GM12892 (cell line): ENCODE data around the gene TCEA2.

Source experiments
- DNase-seq: peaks from one replicate; pipeline ENCODE4 v3.0.0; 2011; ENCODE audit not compliant: insufficient read length
- FAIRE-seq: peaks from 2 replicates; lab custom pipeline; 2011; peaks lifted over from hg19 to GRCh38; lab: Jason Lieb, UNC
- POLR2A ChIP-seq: IDR thresholded peaks from 2 replicates; pipeline ENCODE4 v1.6.1; 2011; ENCODE audit warnings: low read depth, low read length, control low read depth
- POLR2AphosphoS5 ChIP-seq: IDR thresholded peaks from 2 replicates; pipeline ENCODE4 v1.6.1; 2011; ENCODE audit warnings: low read depth, low read length, control low read depth
- TAF1 ChIP-seq: IDR thresholded peaks from 2 replicates; pipeline ENCODE4 v1.6.1; 2011; ENCODE audit warnings: low read depth, mild to moderate bottlenecking, control low read depth, low read length, borderline replicate concordance

TCEA2 gene

GRCh38 chr20:64077876-64078551 lies 15.0 kb downstream of the TCEA2 start:
- FAIRE-seq, result peak; percentile 81
- no peak for DNase-seq
- TF ChIP-seq POLR2A (no peak), POLR2AphosphoS5 (no peak), TAF1 (no peak)

- no peak for DNase-seq
- TF ChIP-seq POLR2AphosphoS5 (no peak), TAF1 (no peak)
- peak; percentile 53 for FAIRE-seq
Measured at GRCh38 chr20:64078934-64079272, 15.9 kb downstream of the TCEA2 start.

GRCh38 chr20:64079273-64080012 lies 16.4 kb downstream of the TCEA2 start, which contains the start of gene RGS19:
Gene RGS19, minus strand, starts transcription at chr20:64079518. Its CDS starts 2,632 bp downstream, at chr20:64076886.
- DNase-seq (peak; percentile 74), FAIRE-seq (peak; percentile 93)
- TF ChIP-seq POLR2AphosphoS5, result no peak
- no peak for TF ChIP-seq POLR2A
- TF ChIP-seq TAF1, result no peak

- DNase-seq (no peak), FAIRE-seq (no peak)
- TF ChIP-seq POLR2AphosphoS5 (no peak), POLR2A (no peak), TAF1 (no peak)
Measured at GRCh38 chr20:64080013-64080812, 17.2 kb downstream of the TCEA2 start, which contains the start of gene OPRL1. Gene OPRL1, plus strand, starts transcription at chr20:64080082. Its CDS starts 12,639 bp downstream, at chr20:64092721.

GRCh38 chr20:64080813-64081623 lies 18.0 kb downstream of the TCEA2 start:
- no peak for FAIRE-seq
- no peak for DNase-seq
- TF ChIP-seq POLR2AphosphoS5, result no peak
- TF ChIP-seq TAF1, result no peak
- TF ChIP-seq POLR2A, result no peak

- FAIRE-seq, result no peak
- no peak for TF ChIP-seq TAF1
- TF ChIP-seq POLR2AphosphoS5, result no peak
- no peak for TF ChIP-seq POLR2A
Measured at GRCh38 chr20:64081624-64081964, 18.6 kb downstream of the TCEA2 start.

GRCh38 chr20:64082126-64082731 lies 19.2 kb downstream of the TCEA2 start:
- DNase-seq (no peak), FAIRE-seq (no peak)
- TF ChIP-seq POLR2AphosphoS5 (no peak), TAF1 (no peak), POLR2A (no peak)

More at GRCh38 chr20:64081624-64081964, 18.6 kb downstream of the TCEA2 start:
- DNase-seq, result no peak

- TF ChIP-seq POLR2AphosphoS5 (no peak), TAF1 (no peak), POLR2A (no peak)
- DNase-seq, result no peak
- FAIRE-seq, result peak; percentile 9
Measured at GRCh38 chr20:64082820-64083377, 19.9 kb downstream of the TCEA2 start.

GRCh38 chr20:64083378-64083803 lies 20.4 kb downstream of the TCEA2 start:
- FAIRE-seq, result peak; percentile 79
- TF ChIP-seq TAF1, result no peak
- no peak for TF ChIP-seq POLR2AphosphoS5
- TF ChIP-seq POLR2A, result no peak
- DNase-seq, result no peak

- FAIRE-seq, result no peak
- no peak for DNase-seq
- TF ChIP-seq POLR2AphosphoS5 (no peak), TAF1 (no peak), POLR2A (no peak)
Measured at GRCh38 chr20:64083804-64084684, 21.0 kb downstream of the TCEA2 start, which contains the start of gene LKAAEAR1. Gene LKAAEAR1, minus strand, starts transcription at chr20:64084398. Its CDS starts 179 bp downstream, at chr20:64084219.
